RWPE2 (cell line): ENCODE measurements around the gene SH3RF1.

Experiments
- ATAC-seq: fragments of 200-7000 bp; cut with Tn5 transposase; 3 replicates; pipeline ENCODE4 v1.9.1; 2021; ENCODE audit warnings: low read depth
- DNase-seq: peaks from one replicate; pipeline ENCODE4 v3.0.0-alpha.2; 2020; ENCODE audit warnings: low spot score
- H3K27ac ChIP-seq: fragments of 450-650 bp; 2 replicates; pipeline ENCODE4 v1.5.1; 2017; ENCODE audit warnings: mild to moderate bottlenecking; ENCODE audit not compliant: poor library complexity, severe bottlenecking
- H3K27me3 ChIP-seq: fragments of 250-450 bp; sonication (Bioruptor Pico); 2 replicates; pipeline ENCODE4 v1.5.1; 2021; ENCODE audit warnings: mild to moderate bottlenecking, moderate library complexity; ENCODE audit not compliant: insufficient read depth, poor library complexity, severe bottlenecking
- H3K36me3 ChIP-seq: fragments of 250-450 bp; sonication (Bioruptor Pico); 2 replicates; pipeline ENCODE4 v1.5.1; 2020; ENCODE audit warnings: low read depth, mild to moderate bottlenecking, moderate library complexity
- H3K4me1 ChIP-seq: fragments of 250-450 bp; sonication (Bioruptor Pico); 2 replicates; pipeline ENCODE4 v1.5.1; 2021; ENCODE audit warnings: mild to moderate bottlenecking, moderate library complexity; ENCODE audit not compliant: insufficient read depth, poor library complexity, severe bottlenecking
- H3K4me3 ChIP-seq: fragments of 250-450 bp; sonication (Bioruptor Pico); 2 replicates; pipeline ENCODE4 v1.5.1; 2021; ENCODE audit warnings: mild to moderate bottlenecking, moderate library complexity; ENCODE audit not compliant: severe bottlenecking
- H3K9me3 ChIP-seq: fragments of 250-450 bp; sonication (Bioruptor Pico); 2 replicates; pipeline ENCODE4 v1.5.1; 2021; ENCODE audit warnings: mild to moderate bottlenecking, moderate library complexity; ENCODE audit not compliant: severe bottlenecking
- TF ChIP-seq, protein P1 (sequence below): fragments of 450-650 bp; IDR thresholded peaks from one replicate; pipeline ENCODE4 v1.5.1; 2017; ENCODE audit warnings: mild to moderate bottlenecking, moderate library complexity; ENCODE audit not compliant: poor library complexity, severe bottlenecking

The SH3RF1 gene

DNA sequence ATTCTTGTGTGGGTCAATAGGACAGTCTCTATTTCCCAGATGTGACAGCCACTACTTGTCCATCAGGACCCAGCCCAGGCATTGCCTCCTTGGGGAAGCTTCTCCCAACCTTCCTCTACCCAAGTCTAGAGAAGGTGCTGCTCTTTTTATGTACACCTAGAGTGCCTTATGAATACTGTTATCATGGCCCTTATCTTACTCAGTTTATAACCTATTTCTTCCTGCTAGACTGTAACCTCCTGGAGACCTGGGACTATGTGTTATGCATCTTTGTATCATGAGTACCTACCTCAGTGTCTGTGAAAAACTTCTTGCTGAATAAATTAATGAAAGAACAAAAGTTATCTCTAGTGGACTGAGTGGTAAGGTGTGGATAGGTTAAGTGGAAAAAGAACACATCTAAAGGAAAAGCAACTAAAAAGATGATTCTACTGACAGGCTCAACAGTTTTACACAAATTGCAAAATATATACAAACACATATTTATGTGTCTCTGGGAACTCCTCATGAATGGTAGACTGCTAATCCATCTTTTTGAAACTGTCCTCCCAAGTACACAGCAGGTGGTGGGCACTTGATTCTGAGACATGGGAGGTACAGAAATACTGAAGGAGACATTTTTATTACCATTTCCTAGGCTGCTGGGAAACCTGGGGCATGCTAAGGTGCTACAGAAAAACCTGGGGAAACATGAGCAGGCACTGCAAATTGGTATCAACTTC, 106.6 kb downstream of the SH3RF1 start:
- no peak for ATAC-seq
- H3K27ac ChIP-seq = no peak overlapping the region
- peaks cover 20% of the 10 kb centered on the region for H3K4me1 ChIP-seq
- H3K9me3 ChIP-seq = no peaks in the 10 kb centered on the region
- no peak overlapping the region for H3K4me3 ChIP-seq
- DNase-seq = no peak
- TF ChIP-seq, protein P1, sequence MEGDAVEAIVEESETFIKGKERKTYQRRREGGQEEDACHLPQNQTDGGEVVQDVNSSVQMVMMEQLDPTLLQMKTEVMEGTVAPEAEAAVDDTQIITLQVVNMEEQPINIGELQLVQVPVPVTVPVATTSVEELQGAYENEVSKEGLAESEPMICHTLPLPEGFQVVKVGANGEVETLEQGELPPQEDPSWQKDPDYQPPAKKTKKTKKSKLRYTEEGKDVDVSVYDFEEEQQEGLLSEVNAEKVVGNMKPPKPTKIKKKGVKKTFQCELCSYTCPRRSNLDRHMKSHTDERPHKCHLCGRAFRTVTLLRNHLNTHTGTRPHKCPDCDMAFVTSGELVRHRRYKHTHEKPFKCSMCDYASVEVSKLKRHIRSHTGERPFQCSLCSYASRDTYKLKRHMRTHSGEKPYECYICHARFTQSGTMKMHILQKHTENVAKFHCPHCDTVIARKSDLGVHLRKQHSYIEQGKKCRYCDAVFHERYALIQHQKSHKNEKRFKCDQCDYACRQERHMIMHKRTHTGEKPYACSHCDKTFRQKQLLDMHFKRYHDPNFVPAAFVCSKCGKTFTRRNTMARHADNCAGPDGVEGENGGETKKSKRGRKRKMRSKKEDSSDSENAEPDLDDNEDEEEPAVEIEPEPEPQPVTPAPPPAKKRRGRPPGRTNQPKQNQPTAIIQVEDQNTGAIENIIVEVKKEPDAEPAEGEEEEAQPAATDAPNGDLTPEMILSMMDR = no peak
- no peaks in the 10 kb centered on the region for H3K36me3 ChIP-seq
- no peaks in the 10 kb centered on the region for H3K27me3 ChIP-seq

DNA sequence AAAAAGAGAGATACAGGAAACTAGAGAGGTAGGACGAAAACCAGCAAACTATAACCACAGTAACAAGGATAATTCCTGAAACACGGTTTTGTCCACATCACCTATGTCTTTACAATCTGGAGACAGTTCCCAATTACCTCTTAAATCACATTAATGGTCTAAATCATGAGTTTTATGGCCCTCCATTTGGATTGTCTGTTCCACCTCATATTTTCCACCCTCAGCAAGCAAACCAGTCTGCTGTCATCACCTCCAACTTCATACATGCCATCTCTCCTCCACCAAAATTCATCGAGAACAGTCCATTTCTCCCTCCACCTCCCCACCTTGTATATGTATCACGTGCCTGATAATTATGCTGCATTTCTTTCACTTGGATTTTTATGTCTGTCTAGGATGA, 107.3 kb downstream of the SH3RF1 start:
- no peak for ATAC-seq
- Histone ChIP-seq H3K4me3 (no peak overlapping the region), H3K9me3 (no peaks in the 10 kb centered on the region), H3K36me3 (no peaks in the 10 kb centered on the region), H3K27ac (no peak overlapping the region), H3K27me3 (no peaks in the 10 kb centered on the region), H3K4me1 (peaks cover 25% of the 10 kb centered on the region)
- DNase-seq = no peak
- TF ChIP-seq, protein P1 = no peak

DNA sequence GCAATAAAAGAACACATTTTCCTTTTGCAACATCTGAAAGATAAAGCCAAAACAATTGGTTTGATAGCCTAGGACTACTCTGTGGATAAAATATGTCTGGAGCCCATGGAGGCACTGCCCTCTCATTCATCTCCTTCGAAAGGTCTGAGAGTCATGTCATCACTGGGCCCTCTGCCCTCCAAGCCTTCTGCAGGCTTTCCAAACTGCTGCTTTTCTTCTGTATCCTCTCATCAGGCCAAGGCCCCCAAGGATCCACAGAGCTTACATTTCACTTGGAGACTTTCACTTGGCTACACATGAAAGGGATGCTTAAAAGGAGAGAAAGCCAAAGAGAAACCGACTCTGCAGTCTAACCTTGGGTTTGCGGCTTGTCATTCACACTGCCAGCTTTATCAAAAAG, 109.9 kb downstream of the SH3RF1 start:
- Histone ChIP-seq H3K27me3 (no peaks in the 10 kb centered on the region), H3K4me3 (no peak overlapping the region), H3K9me3 (no peaks in the 10 kb centered on the region), H3K27ac (peak overlapping the region; percentile 59), H3K4me1 (peaks cover 25% of the 10 kb centered on the region), H3K36me3 (peaks cover 6% of the 10 kb centered on the region; the same call in 1 of the 2 replicates)
- TF ChIP-seq, protein P1 = no peak
- DNase-seq = no peak
- ATAC-seq = no peak

DNA sequence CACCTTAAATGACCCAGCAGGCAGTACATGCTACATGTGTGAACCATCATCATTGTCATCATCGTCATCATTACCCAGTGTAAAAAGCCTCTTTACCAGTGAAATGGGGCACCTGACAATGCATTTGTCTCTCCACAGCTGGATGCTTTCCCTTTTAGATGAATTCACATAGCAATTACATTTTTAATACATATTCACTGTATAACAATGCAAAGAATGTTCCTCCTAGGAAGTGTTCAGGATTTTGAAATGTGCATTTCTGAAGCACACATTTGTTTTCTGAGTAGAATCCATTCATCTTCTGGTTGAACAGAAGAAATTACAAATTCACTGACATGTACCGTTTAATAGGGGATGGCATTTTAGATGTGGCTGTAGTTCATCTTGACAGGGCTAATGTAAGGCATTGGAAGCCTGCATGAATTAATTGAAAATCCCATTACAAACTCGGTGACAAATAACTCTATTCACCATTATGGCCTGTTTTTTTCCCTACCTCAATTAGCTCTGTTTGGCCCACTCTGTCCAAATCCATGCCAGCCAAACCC, 111.1 kb downstream of the SH3RF1 start:
- no peak for DNase-seq
- H3K27ac ChIP-seq = peak overlapping the region; percentile 59

More for the DNA sequence above, 111.1 kb downstream of the SH3RF1 start:
- ATAC-seq = peak; percentile 88
- TF ChIP-seq, protein P1 = no peak
- no peak overlapping the region for H3K4me3 ChIP-seq
- no peaks in the 10 kb centered on the region for H3K9me3 ChIP-seq
- peaks cover 25% of the 10 kb centered on the region for H3K4me1 ChIP-seq
- H3K36me3 ChIP-seq = peaks cover 17% of the 10 kb centered on the region; the same call in 1 of the 2 replicates
- no peaks in the 10 kb centered on the region for H3K27me3 ChIP-seq
